Heart left ventricle (tissue), 16 donors: ENCODE results near the gene CPA4. TPM values are rescaled to one million over a fixed set of nuclear protein-coding genes. Genes with fewer than 3 reads are reported as not detected.

Experiments
- ATAC-seq, 4 donors: fragments of 200-7000 bp; cut with Tn5 transposase; one replicate each; pipeline ENCODE4 v1.9.1; 2020 to 2022; ENCODE audit warnings: moderate library complexity in 4 of 4, mild to moderate bottlenecking in 3 of 4, moderate number of reproducible peaks in 1 of 4
- DNase-seq, 5 donors: peaks; one replicate each; pipeline ENCODE4 v3.0.0-alpha.2; 2020
- H3K27ac ChIP-seq, 12 donors: fragments of 200-600 bp; sonication (generic) in 4 of 12; one replicate each; pipeline versions ENCODE4 v1.5.0 to v1.8.0; 2016 to 2022; ENCODE audit warnings: mild to moderate bottlenecking in 2 of 12
- H3K27me3 ChIP-seq, 9 donors: fragments of 200-600 bp; sonication (generic) in 2 of 9; one replicate each; pipeline versions ENCODE4 v1.5.1 to v1.8.0; 2016 to 2022; ENCODE audit warnings: mild to moderate bottlenecking in 3 of 9
- H3K36me3 ChIP-seq, 9 donors: fragments of 200-600 bp; sonication (generic) in 2 of 9; one replicate each; pipeline versions ENCODE4 v1.5.0 to v1.8.0; 2018 to 2022; ENCODE audit warnings: mild to moderate bottlenecking in 2 of 9
- H3K4me1 ChIP-seq, 12 donors: fragments of 200-600 bp; sonication (generic) in 4 of 12; one replicate each; pipeline versions ENCODE4 v1.5.0 to v1.8.0; 2016 to 2022; ENCODE audit warnings: mild to moderate bottlenecking in 3 of 12
- H3K4me3 ChIP-seq, 12 donors: fragments of 200-600 bp; sonication (generic) in 4 of 12; one replicate each; pipeline versions ENCODE4 v1.5.0 to v1.8.0; 2017 to 2022; ENCODE audit warnings: mild to moderate bottlenecking in 9 of 12, moderate library complexity in 4 of 12
- H3K9me3 ChIP-seq, 12 donors: fragments of 200-600 bp; sonication (generic) in 4 of 12; one replicate each; pipeline versions ENCODE4 v1.5.0 to v1.8.0; 2016 to 2022; ENCODE audit warnings: mild to moderate bottlenecking in 1 of 12
- CTCF ChIP-seq, 12 donors: fragments of 200-600 bp; sonication (generic) in 4 of 12; IDR thresholded peaks; one replicate each; pipeline versions ENCODE4 v1.5.0 to v1.8.0; 2018 to 2022; ENCODE audit warnings: antibody characterized with exemption in 12 of 12, mild to moderate bottlenecking in 5 of 12
- POLR2A ChIP-seq, 2 donors: fragments of 450-650 bp; IDR thresholded peaks; one replicate each; pipeline ENCODE4 v1.6.1; 2017; ENCODE audit warnings: antibody characterized with exemption in 2 of 2, mild to moderate bottlenecking in 2 of 2, moderate library complexity in 2 of 2
- WGBS, 4 donors: extraction: QIAGEN DNeasy Blood & Tissue Kit in 2 of 4; methylation state at CpG; one replicate each; pipeline versions ENCODE4 v1.1.5 to v1.1.7; 2013 to 2018; 5-methylcytosine and 5-hydroxymethylcytosine counted together
- intact Hi-C, 10 donors: fragments of 100-400 bp; cut with DNase I; formaldehyde crosslinking; loops; one replicate each; pipeline versions ENCODE4 v1.11.1 to v1.14.2; 2022
- polyA plus RNA-seq, 2 donors: library from polyadenylated mRNA; stranded (reverse); fragments of 200-250 nt; gene quantifications; one replicate each; pipeline ENCODE4 v1.2.3, GENCODE V29; 2013
- total RNA-seq, 9 donors: library from RNA; depleted of rRNA in 2 of 9; stranded (reverse); fragments of >200 nt in 2 of 9; fragmentation: NEBNext Ultra II Directional in 3 of 9; extraction: Animal tissue kit (Norgen Biotek cat#: 25700) in 3 of 9; gene quantifications; one replicate each; pipeline versions ENCODE4 v1.1.0 to v1.2.4, GENCODE V29; 2016 to 2023
- donor health status: ischemic (EF 13 %, LVEDD 7.1; RV severe dilation, severe dysfunction).
- donor health status: healthy with polysubstance abuse.
- donor health status: DM: no; HTN: yes; CAD: no.
- donor health status: DM: no; HTN: no; CAD: no.
- donor health status: ischemic (EF 25% LVEDD 6.9; RV normal size, moderate dysfunction).
- donor health status: ischemic (EF 25% LVEDD 5.7; RV mildly dilated, moderate dysfunction).
- donor health status: healthy.
- donor health status: DM: yes; HTN: yes; CAD: no.
- donor health status: ischemic (EF 35%, LVEDD 5.7; RV mildly dilated, moderate dysfunction).
- donor health status: nonischemic (EF 11% LVEDD 7.7; RV severe dilation, severe dysfunction).
- donor health status: DM: yes; HTN: yes; CAD: no.
- donor health status: PGD.
- donor health status: ischemic (EF 29% LVEDD 5.4; RV normal size, mild dysfunction).
- donor health status: nonischemic (EF 23%, LVEDD 6.1; RV moderate dilation, normal function).

The CPA4 gene
- total and polyA plus RNA-seq, 11 donors: 0.06 to 22.2 (median 0.27) TPM; not detected in 7

DNA sequence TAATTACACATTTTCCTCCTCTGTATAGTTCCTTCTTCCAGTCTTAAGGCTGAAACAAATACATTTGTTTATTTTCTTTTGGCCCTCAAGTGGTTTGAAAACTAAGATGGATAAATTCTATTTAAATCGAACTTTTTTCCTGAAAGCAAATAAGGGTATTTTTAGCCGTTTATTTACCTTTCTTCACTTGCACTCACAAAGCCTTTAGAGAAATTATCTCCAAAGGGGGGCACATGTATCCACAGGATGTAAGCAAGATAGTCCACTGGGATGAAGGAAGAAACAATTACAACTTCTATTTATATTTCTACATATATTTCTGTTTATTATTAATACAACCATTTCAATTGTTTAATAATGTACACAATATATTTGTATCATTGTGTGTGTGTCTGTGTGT is 10.2 kb downstream of the CPA4 start:
- H3K27me3 ChIP-seq: no peaks in the 10 kb centered on the region
- H3K36me3 ChIP-seq: no peaks in the 10 kb centered on the region
- H3K27ac ChIP-seq: no peak overlapping the region
- no peaks in the 10 kb centered on the region for H3K9me3 ChIP-seq
- H3K4me1 ChIP-seq: no peaks in the 10 kb centered on the region
- WGBS, 4 donors: 49 to 59% (median 54%) methylated on average over 2 of the region's 2 CpGs
- ATAC-seq (no peak), DNase-seq (no peak)
- TF ChIP-seq POLR2A (IDR thresholded peaks at IDR 0.05): no peak
- no peak for TF ChIP-seq CTCF (IDR thresholded peaks at IDR 0.05)
- intact Hi-C loops: no loop called here
- H3K4me3 ChIP-seq: no peak overlapping the region

DNA sequence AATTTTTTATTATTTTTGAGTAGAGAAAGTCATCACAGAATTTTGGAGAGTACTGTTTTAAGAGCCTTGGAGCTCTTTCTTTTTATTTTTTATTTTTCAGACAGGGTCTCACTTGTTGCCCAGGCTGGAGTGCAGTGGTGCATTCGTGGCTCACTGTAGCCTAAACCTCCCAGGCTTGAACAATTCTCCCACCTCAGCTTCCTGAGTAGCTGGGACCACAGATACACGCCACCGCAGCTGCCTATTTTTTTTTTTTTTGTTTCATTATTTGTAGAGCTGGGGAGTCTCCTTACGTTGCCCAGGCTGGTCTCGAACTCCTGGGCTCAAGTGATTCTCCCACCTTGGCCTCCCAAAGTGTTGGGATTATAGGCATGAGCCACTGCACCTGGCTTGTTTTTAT is 10.6 kb downstream of the CPA4 start:
- Histone ChIP-seq H3K27me3 (no peaks in the 10 kb centered on the region), H3K27ac (no peak overlapping the region), H3K4me1 (no peaks in the 10 kb centered on the region), H3K36me3 (no peaks in the 10 kb centered on the region), H3K4me3 (no peak overlapping the region), H3K9me3 (no peaks in the 10 kb centered on the region)
- intact Hi-C loops: no loop called here
- no peak for ATAC-seq
- no peak for DNase-seq
- WGBS, 4 donors: 69 to 72% (median 70%) methylated on average over 5 of the region's 5 CpGs
- TF ChIP-seq CTCF (IDR thresholded peaks at IDR 0.05) (no peak), POLR2A (IDR thresholded peaks at IDR 0.05) (no peak)

GRCh38 chr7:130303982-130304381 is 11.0 kb downstream of the CPA4 start:
- no peak for TF ChIP-seq CTCF (IDR thresholded peaks at IDR 0.05)
- no peak for TF ChIP-seq POLR2A (IDR thresholded peaks at IDR 0.05)
- Histone ChIP-seq H3K27me3 (no peaks in the 10 kb centered on the region), H3K4me1 (no peaks in the 10 kb centered on the region), H3K36me3 (no peaks in the 10 kb centered on the region), H3K27ac (no peak overlapping the region), H3K9me3 (no peaks in the 10 kb centered on the region), H3K4me3 (no peak overlapping the region)
- WGBS, 4 donors: 82 to 89% (median 86%) methylated on average over 5 of the region's 5 CpGs
- DNase-seq (no peak), ATAC-seq (no peak)
- intact Hi-C loops: no loop called here

GRCh38 chr7:130304878-130305277 is 11.9 kb downstream of the CPA4 start:
- DNase-seq: no peak
- H3K27me3 ChIP-seq: no peaks in the 10 kb centered on the region
- 94 to 96% (median 95%) methylated on average over 3 of the region's 3 CpGs for WGBS, 4 donors
- no peak overlapping the region for H3K4me3 ChIP-seq
- H3K36me3 ChIP-seq: no peaks in the 10 kb centered on the region
- no peaks in the 10 kb centered on the region for H3K9me3 ChIP-seq
- no peak overlapping the region for H3K27ac ChIP-seq
- ATAC-seq: no peak
- no peaks in the 10 kb centered on the region for H3K4me1 ChIP-seq
- no peak for TF ChIP-seq CTCF (IDR thresholded peaks at IDR 0.05)
- intact Hi-C loops: no loop called here
